ENCODE measurements around the gene KCTD6.

The KCTD6 gene

DNA sequence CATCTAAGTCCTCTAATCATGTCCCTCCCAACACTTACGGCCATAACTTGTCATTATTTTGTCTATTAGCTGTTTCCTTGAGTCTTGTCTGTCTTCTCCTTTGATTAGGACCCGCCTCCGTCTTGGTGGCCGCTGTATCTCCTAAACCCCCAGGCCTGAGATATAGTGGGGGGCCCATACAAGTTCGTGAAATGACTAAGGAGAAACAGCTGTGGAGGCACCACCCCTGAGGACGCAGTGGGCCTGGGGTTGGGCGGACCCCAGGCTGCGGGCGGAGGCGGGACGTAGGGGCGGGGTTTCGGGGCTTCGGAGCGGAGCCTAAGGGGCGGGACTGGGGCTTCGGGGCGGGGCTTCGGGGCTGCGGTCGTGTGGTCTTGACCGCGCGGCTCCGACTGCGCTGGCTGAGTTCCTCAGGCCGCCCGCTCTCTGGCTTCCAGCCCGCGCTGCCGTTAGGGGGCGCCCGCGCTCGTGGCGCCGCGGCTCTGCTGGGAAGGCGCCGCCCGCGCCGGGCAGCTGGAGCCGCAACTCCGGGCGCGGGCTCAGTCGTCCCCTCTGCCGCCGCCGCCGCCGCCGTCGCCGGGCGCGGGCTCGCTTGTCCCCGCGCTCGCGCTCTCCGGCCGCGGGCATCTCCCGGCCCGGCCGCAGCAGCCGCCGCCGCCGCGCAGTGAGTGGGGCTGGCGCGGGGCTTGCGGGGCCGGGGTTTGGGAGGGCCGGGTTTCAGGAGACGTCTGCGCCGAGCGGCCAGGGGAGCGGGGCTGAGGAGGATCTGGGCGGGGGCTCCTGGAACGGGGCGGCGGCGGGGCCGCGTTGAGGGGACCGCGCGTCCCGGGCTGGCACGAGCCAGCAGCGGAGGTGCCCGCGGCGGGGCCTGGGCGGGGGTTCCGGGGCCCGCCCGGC lies at the start of gene KCTD6:
Gene KCTD6, plus strand, starts transcription at position 591 of the 897 bp plus-strand sequence. CDS start 6,660 bp downstream, outside the sequence.
- Mint-ChIP-seq H3K4me1 (ENCODE audit: low read depth) (peaks cover 51% of the 10 kb centered on the region), H3K36me3 (ENCODE audit: low read depth) (no peaks in the 10 kb centered on the region), H3K27ac (peak within 1 kb of the TSS; percentile 86), H3K4me3 (peak within 1 kb of the TSS; percentile 91), H3K27me3 (peaks cover 20% of the 10 kb centered on the region), H3K9me3 (no peaks in the 10 kb centered on the region)

DNA sequence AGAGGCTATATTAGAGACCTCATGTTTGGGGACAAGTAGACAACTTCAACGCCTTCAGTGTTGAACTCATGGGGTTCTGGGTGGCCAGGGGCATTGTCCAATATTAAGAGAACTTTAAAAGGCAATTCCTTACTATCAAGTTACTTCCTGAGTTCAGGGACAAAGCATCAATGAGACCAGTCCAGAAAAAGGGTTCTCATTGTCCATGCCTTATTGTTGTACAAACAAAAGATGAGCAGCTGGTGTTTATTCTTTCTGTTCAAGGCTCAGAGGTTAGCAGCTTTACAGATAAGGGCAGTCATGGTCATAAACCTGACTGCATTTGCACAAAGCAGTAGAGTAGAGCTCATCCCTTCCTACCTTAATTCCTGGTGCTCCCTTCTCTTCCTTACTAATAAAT lies 39.7 kb upstream of the KCTD6 start:
- H3K36me3 Mint-ChIP-seq (ENCODE audit: low read depth): peaks cover 14% of the 10 kb centered on the region
- no peaks in the 10 kb centered on the region for H3K27me3 Mint-ChIP-seq
- H3K9me3 Mint-ChIP-seq: peaks cover 17% of the 10 kb centered on the region
- H3K4me1 Mint-ChIP-seq (ENCODE audit: low read depth): no peaks in the 10 kb centered on the region
- no peak overlapping the region for H3K4me3 Mint-ChIP-seq
- H3K27ac Mint-ChIP-seq: no peak overlapping the region

DNA sequence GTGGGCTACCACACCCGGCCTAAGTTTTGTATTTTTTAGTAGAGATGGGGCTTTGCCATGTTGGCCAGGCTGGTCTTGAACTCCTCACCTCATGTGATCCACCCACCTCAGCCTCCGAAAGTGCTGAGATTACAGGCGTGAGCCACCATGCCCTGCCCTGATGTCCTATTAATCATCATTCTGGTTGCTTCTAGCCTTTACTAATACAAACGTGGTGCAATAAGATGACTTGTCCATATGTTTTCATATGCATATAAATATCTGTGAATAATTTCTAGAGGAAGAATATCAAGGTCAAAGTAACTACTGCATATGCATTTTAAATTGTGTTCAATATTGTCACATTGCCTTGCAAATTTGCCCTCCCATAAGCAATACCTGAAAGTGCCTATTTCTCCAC lies 32.7 kb upstream of the KCTD6 start:
- Mint-ChIP-seq H3K27me3 (no peaks in the 10 kb centered on the region), H3K36me3 (ENCODE audit: low read depth) (peaks cover 14% of the 10 kb centered on the region), H3K4me1 (ENCODE audit: low read depth) (peaks cover 9% of the 10 kb centered on the region), H3K4me3 (no peak overlapping the region), H3K27ac (no peak overlapping the region), H3K9me3 (peaks cover 13% of the 10 kb centered on the region)

DNA sequence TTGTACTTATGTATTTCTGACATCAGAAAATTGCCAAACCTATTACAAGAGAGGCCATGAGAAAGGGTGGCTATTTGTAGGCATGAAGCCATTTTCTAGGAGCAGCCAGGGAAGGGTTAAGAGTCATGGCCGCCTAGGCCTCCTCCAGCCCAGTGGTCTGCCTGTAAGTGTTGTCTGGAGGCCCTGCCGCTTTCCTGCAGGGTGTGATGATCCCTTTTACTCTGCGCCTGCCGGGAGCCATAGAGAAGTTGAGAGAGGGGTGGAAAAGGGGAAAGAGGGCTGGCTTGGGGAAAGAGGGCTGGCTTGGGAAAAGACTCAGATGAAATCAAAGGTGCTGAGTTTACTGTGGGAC lies 29.1 kb upstream of the KCTD6 start:
- H3K36me3 Mint-ChIP-seq (ENCODE audit: low read depth): no peaks in the 10 kb centered on the region
- H3K4me3 Mint-ChIP-seq: no peak overlapping the region
- no peaks in the 10 kb centered on the region for H3K9me3 Mint-ChIP-seq
- peaks cover 4% of the 10 kb centered on the region for H3K27me3 Mint-ChIP-seq
- no peak overlapping the region for H3K27ac Mint-ChIP-seq
- peaks cover 16% of the 10 kb centered on the region for H3K4me1 Mint-ChIP-seq (ENCODE audit: low read depth)

GRCh38 chr3:58463181-58463941 lies 28.5 kb upstream of the KCTD6 start:
- Mint-ChIP-seq H3K4me1 (ENCODE audit: low read depth) (peaks cover 16% of the 10 kb centered on the region), H3K4me3 (peak overlapping the region; percentile 41), H3K36me3 (ENCODE audit: low read depth) (no peaks in the 10 kb centered on the region), H3K9me3 (no peaks in the 10 kb centered on the region), H3K27ac (peak overlapping the region; percentile 59), H3K27me3 (peaks cover 4% of the 10 kb centered on the region)

DNA sequence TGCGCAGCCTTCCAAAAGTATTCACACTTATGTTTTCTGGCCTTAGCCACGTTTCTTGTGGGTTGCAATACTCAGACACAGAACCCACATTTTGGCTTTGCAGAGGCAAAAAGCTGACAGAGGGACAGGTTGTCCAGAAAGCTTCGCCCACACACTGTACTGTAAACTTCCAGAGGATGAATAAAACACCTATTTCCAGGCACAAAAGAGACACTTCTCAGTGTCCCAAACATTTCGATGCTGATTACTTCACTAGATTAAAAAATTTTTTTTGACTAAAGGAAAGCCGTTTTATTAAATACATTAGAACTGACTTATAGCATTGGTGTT lies 28.0 kb upstream of the KCTD6 start:
- Mint-ChIP-seq H3K27ac (peak overlapping the region; percentile 59), H3K4me3 (peak overlapping the region; percentile 41), H3K36me3 (ENCODE audit: low read depth) (no peaks in the 10 kb centered on the region), H3K9me3 (no peaks in the 10 kb centered on the region), H3K27me3 (peaks cover 4% of the 10 kb centered on the region), H3K4me1 (ENCODE audit: low read depth) (peaks cover 16% of the 10 kb centered on the region)

DNA sequence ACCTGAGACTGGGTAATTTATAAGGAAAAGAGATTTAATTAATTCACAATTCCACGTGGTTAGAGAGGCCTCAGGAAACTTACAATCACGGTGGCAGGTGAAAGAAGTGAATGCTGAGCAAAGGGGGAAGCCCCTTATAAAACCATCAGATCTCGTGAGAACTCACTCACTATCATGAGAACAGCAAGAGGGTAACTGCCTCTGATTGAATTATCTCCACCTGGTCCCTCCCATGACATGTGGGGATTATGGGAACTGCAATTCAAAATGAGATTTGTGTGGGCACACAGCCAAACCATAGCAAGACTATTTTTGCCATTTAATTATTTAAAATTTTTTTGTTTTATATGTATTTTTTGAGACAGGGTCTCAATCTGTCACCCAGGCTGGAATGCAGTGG lies 27.0 kb upstream of the KCTD6 start:
- Mint-ChIP-seq H3K36me3 (ENCODE audit: low read depth) (no peaks in the 10 kb centered on the region), H3K9me3 (no peaks in the 10 kb centered on the region), H3K27me3 (peaks cover 4% of the 10 kb centered on the region), H3K27ac (no peak overlapping the region), H3K4me3 (no peak overlapping the region), H3K4me1 (ENCODE audit: low read depth) (peaks cover 18% of the 10 kb centered on the region)

GRCh38 chr3:58466899-58467563 lies 24.9 kb upstream of the KCTD6 start:
- Mint-ChIP-seq H3K4me1 (ENCODE audit: low read depth) (peaks cover 37% of the 10 kb centered on the region), H3K4me3 (no peak overlapping the region), H3K36me3 (ENCODE audit: low read depth) (no peaks in the 10 kb centered on the region), H3K27ac (no peak overlapping the region), H3K27me3 (peaks cover 4% of the 10 kb centered on the region), H3K9me3 (no peaks in the 10 kb centered on the region)

GRCh38 chr3:58469096-58469495 lies 22.8 kb upstream of the KCTD6 start:
- Mint-ChIP-seq H3K27ac (no peak overlapping the region), H3K4me1 (ENCODE audit: low read depth) (peaks cover 35% of the 10 kb centered on the region), H3K27me3 (peaks cover 11% of the 10 kb centered on the region), H3K36me3 (ENCODE audit: low read depth) (no peaks in the 10 kb centered on the region), H3K4me3 (no peak overlapping the region), H3K9me3 (no peaks in the 10 kb centered on the region)

GRCh38 chr3:58470363-58471024 lies 21.4 kb upstream of the KCTD6 start:
- Mint-ChIP-seq H3K4me3 (no peak overlapping the region), H3K27ac (no peak overlapping the region), H3K36me3 (ENCODE audit: low read depth) (no peaks in the 10 kb centered on the region), H3K9me3 (no peaks in the 10 kb centered on the region), H3K4me1 (ENCODE audit: low read depth) (peaks cover 39% of the 10 kb centered on the region), H3K27me3 (peaks cover 11% of the 10 kb centered on the region)

DNA sequence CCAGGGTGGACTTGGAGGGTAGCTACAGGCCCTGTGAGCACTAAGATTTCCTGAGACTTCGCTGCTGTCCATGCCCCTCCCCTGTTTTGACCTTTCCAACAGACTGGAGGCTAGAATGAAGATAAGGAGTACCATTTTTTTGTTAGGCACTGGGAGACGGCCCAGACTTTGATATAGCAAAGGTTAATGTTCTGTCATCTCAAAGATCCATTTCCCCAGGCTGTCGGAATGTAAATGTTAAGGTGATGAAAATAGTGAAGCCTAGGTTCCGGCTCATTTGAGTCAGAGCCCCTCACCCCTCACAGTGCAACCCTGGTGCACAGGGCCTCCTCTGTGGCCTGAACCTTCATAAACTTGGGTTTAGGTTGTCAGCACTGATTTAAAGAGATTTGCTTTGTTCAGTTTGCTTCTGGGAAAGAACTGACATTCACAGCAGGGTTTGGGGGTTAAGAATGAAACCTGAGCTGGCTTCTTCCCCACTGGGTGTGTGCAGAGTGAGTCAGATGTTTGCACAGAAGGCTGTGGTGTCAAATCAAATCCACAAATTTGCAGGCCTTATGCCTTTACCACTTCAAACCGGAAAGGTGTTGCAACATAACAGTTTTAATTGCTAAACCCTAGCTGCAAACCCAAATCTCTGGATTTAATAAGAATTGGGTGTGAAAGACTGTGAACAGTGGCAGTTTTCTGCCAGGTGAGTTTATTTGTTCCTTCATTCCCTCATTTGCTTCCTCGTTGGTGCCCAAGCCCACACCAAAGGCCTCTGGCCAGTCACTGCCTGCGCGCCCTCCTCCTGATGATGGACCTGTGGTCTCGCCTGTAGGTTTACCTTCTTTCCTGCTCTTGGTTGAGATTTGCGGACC lies 20.6 kb upstream of the KCTD6 start:
- Mint-ChIP-seq H3K27me3 (peaks cover 11% of the 10 kb centered on the region), H3K27ac (peak overlapping the region; percentile 40), H3K4me3 (no peak overlapping the region), H3K4me1 (ENCODE audit: low read depth) (peaks cover 39% of the 10 kb centered on the region), H3K9me3 (no peaks in the 10 kb centered on the region), H3K36me3 (ENCODE audit: low read depth) (no peaks in the 10 kb centered on the region)

- Mint-ChIP-seq H3K36me3 (ENCODE audit: low read depth) (no peaks in the 10 kb centered on the region), H3K9me3 (no peaks in the 10 kb centered on the region), H3K4me3 (no peak overlapping the region), H3K27ac (no peak overlapping the region), H3K4me1 (ENCODE audit: low read depth) (peaks cover 39% of the 10 kb centered on the region), H3K27me3 (peaks cover 7% of the 10 kb centered on the region)
These were observed 18.6 kb upstream of the KCTD6 start for GRCh38 chr3:58473275-58473674.

DNA sequence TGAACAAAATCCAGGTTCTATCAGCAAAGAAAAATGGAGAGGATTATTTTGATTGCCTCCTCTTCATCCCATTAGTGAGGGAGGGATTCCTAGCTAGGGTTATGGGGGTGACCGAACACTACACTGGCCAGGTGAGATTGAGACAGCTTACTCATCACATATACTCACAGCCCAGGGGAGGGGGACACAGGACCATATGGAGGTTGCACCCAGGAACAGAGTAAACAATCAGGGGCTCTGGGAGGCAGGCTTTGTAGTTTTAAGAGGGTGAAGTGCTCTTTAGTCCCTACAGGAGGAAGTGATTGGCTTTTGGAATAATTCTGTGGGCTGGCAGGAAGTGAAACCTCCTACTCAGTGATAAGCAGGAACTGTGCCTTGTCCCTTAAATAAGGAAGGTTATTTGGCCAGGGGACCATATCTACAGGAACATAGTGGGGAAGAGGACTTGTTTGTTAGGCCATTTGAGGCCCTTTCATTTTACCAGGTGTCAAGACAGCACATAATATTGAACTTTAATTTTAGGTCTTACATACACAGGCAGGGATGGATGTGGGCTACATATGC lies 17.5 kb upstream of the KCTD6 start:
- Mint-ChIP-seq H3K4me3 (no peak overlapping the region), H3K4me1 (ENCODE audit: low read depth) (peaks cover 39% of the 10 kb centered on the region), H3K36me3 (ENCODE audit: low read depth) (no peaks in the 10 kb centered on the region), H3K27ac (no peak overlapping the region), H3K27me3 (peaks cover 7% of the 10 kb centered on the region), H3K9me3 (no peaks in the 10 kb centered on the region)

Data from stimulated activated naive CD8-positive, alpha-beta T cell treated with anti-CD3 and anti-CD28 coated beads, Interleukin-15, Interleukin-2, amounts not matched to agents 100 ng/mL and 50 ng/mL, for 24 hours (primary cell).